Measurements from ENCODE around the gene ANKRD18B. TPM values are rescaled to one million over a fixed set of nuclear protein-coding genes. Genes with fewer than 3 reads are reported as not detected.
"Not testable (repeated sequence)": the region's sequence is repeated elsewhere in the genome, so short reads cannot be mapped to it uniquely, and the experiment has no call there.

The ANKRD18B gene
- total RNA-seq, 4 donors from 2014 or later = 0.28 TPM; not detected in 3

GRCh38 chr9:33517373-33517772 is 6.7 kb upstream of the ANKRD18B start:
- no peaks in the 10 kb centered on the region for H3K9me3 ChIP-seq
- H3K36me3 ChIP-seq = no peaks in the 10 kb centered on the region
- no peaks in the 10 kb centered on the region for H3K4me1 ChIP-seq
- intact Hi-C loops (cut with DNase I; ENCODE audit: low total_unique reads) = no loop called here
- H3K27ac ChIP-seq = no peak overlapping the region
- H3K4me3 ChIP-seq = no peak overlapping the region
- no peak for DNase-seq
- TF ChIP-seq POLR2A (IDR thresholded peaks at IDR 0.05) = no peak
- peak; percentile 33 to 62 (median 52) for TF ChIP-seq CTCF (IDR thresholded peaks at IDR 0.05)
- peaks cover 0 to 4% of the 10 kb centered on the region in 2 donors for H3K27me3 ChIP-seq

GRCh38 chr9:33517934-33518577 is 6.0 kb upstream of the ANKRD18B start:
- H3K9me3 ChIP-seq; H3K27ac ChIP-seq; H3K27me3 ChIP-seq; DNase-seq; H3K4me1 ChIP-seq; H3K4me3 ChIP-seq; H3K36me3 ChIP-seq; intact Hi-C loops (cut with DNase I; ENCODE audit: low total_unique reads): not testable (repeated sequence)

GRCh38 chr9:33521861-33522260 is 2.2 kb upstream of the ANKRD18B start:
- H3K4me1 ChIP-seq; H3K27ac ChIP-seq; H3K4me3 ChIP-seq; H3K36me3 ChIP-seq; intact Hi-C loops (cut with DNase I; ENCODE audit: low total_unique reads); H3K9me3 ChIP-seq; DNase-seq: not testable (repeated sequence)
- peaks cover 0 to 31% of the 10 kb centered on the region in 2 donors for H3K27me3 ChIP-seq

GRCh38 chr9:33524306-33524947 is 376 bp downstream of the ANKRD18B start:
- TF ChIP-seq POLR2A (IDR thresholded peaks at IDR 0.05) (no peak), CTCF (IDR thresholded peaks at IDR 0.05) (no peak)
- no peaks in the 10 kb centered on the region for H3K36me3 ChIP-seq
- H3K4me3 ChIP-seq = peak overlapping the region in 1 of 2 donors; percentile 13
- intact Hi-C loops (cut with DNase I; ENCODE audit: low total_unique reads) = no loop called here
- no peaks in the 10 kb centered on the region for H3K9me3 ChIP-seq
- H3K27ac ChIP-seq = no peak overlapping the region
- peaks cover 0 to 8% of the 10 kb centered on the region in 2 donors for H3K4me1 ChIP-seq
- peaks cover 0 to 43% of the 10 kb centered on the region in 2 donors for H3K27me3 ChIP-seq
- DNase-seq = no peak

GRCh38 chr9:33528069-33528468 is 4.0 kb downstream of the ANKRD18B start:
- H3K4me1 ChIP-seq; H3K9me3 ChIP-seq; intact Hi-C loops (cut with DNase I; ENCODE audit: low total_unique reads); H3K4me3 ChIP-seq; H3K27ac ChIP-seq; H3K36me3 ChIP-seq; DNase-seq: not testable (repeated sequence)
- H3K27me3 ChIP-seq = peaks cover 0 to 34% of the 10 kb centered on the region in 2 donors

GRCh38 chr9:33533958-33534357 is 9.9 kb downstream of the ANKRD18B start:
- H3K27ac ChIP-seq; DNase-seq; H3K36me3 ChIP-seq; intact Hi-C loops (cut with DNase I; ENCODE audit: low total_unique reads); H3K4me1 ChIP-seq; H3K4me3 ChIP-seq; H3K27me3 ChIP-seq; H3K9me3 ChIP-seq: not testable (repeated sequence)

GRCh38 chr9:33535541-33535940 is 11.5 kb downstream of the ANKRD18B start:
- DNase-seq = no peak
- intact Hi-C loops (cut with DNase I; ENCODE audit: low total_unique reads) = no loop called here
- no peak overlapping the region for H3K27ac ChIP-seq
- no peaks in the 10 kb centered on the region for H3K9me3 ChIP-seq
- H3K36me3 ChIP-seq = no peaks in the 10 kb centered on the region
- H3K4me1 ChIP-seq = no peaks in the 10 kb centered on the region
- TF ChIP-seq CTCF (IDR thresholded peaks at IDR 0.05) = no peak
- no peak for TF ChIP-seq POLR2A (IDR thresholded peaks at IDR 0.05)
- H3K27me3 ChIP-seq = no peaks in the 10 kb centered on the region
- no peak overlapping the region for H3K4me3 ChIP-seq

- intact Hi-C loops (cut with DNase I; ENCODE audit: low total_unique reads); H3K9me3 ChIP-seq; H3K4me1 ChIP-seq; H3K36me3 ChIP-seq; DNase-seq; H3K27me3 ChIP-seq; H3K27ac ChIP-seq; H3K4me3 ChIP-seq: not testable (repeated sequence)
These were observed 19.4 kb downstream of the ANKRD18B start for GRCh38 chr9:33543463-33543862.

GRCh38 chr9:33545715-33546114 is 21.7 kb downstream of the ANKRD18B start:
- intact Hi-C loops (cut with DNase I; ENCODE audit: low total_unique reads) = not testable (repeated sequence)

GRCh38 chr9:33548816-33549215 is 24.8 kb downstream of the ANKRD18B start:
- H3K4me3 ChIP-seq; H3K27ac ChIP-seq; H3K4me1 ChIP-seq; intact Hi-C loops (cut with DNase I; ENCODE audit: low total_unique reads); H3K36me3 ChIP-seq; H3K9me3 ChIP-seq; H3K27me3 ChIP-seq; DNase-seq: not testable (repeated sequence)

More at GRCh38 chr9:33545715-33546114, 21.7 kb downstream of the ANKRD18B start:
- not testable (repeated sequence) for H3K9me3 ChIP-seq, H3K4me1 ChIP-seq, H3K27me3 ChIP-seq, H3K36me3 ChIP-seq, H3K27ac ChIP-seq, DNase-seq, H3K4me3 ChIP-seq
